Measurements from ENCODE around the gene NFE2L3.

DNA sequence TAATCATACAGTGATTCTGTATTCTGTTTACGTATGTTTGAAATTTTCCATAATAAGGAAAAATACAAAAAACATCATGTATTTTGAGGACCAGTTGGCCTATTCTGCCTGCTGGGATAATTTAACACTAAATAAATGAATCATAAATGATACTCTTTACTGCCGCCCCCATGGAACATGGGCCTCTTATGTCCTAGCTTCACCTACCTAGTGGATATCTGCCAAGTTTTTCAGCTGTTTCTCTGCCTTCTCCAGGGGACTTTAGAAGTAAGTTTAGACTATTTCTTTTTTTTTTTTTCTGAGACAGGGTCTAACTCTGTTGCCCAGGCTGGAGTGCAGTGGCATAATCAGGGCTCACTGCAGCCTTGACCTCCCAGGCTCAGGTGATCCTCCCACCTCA lies 10.4 kb downstream of the NFE2L3 start:
- TF ChIP-seq HNF4A (conservative IDR thresholded peaks at IDR 0.05) (no peak), SP1 (IDR thresholded peaks at IDR 0.05) (no peak), RAD21 (IDR thresholded peaks at IDR 0.05) (no peak), CTCF (IDR thresholded peaks at IDR 0.05; ENCODE audit: low read depth, low read length, missing input control) (no peak), TAF1 (conservative IDR thresholded peaks at IDR 0.05) (no peak), JUND (IDR thresholded peaks at IDR 0.05) (no peak), MAX (IDR thresholded peaks at IDR 0.05) (no peak), FOXA1 (IDR thresholded peaks at IDR 0.05) (no peak), RXRA (IDR thresholded peaks at IDR 0.05) (no peak)
- TF ChIP-seq, protein P1, sequence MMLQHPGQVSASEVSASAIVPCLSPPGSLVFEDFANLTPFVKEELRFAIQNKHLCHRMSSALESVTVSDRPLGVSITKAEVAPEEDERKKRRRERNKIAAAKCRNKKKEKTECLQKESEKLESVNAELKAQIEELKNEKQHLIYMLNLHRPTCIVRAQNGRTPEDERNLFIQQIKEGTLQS (IDR thresholded peaks at IDR 0.05) = no peak
- TF ChIP-seq, protein P2, sequence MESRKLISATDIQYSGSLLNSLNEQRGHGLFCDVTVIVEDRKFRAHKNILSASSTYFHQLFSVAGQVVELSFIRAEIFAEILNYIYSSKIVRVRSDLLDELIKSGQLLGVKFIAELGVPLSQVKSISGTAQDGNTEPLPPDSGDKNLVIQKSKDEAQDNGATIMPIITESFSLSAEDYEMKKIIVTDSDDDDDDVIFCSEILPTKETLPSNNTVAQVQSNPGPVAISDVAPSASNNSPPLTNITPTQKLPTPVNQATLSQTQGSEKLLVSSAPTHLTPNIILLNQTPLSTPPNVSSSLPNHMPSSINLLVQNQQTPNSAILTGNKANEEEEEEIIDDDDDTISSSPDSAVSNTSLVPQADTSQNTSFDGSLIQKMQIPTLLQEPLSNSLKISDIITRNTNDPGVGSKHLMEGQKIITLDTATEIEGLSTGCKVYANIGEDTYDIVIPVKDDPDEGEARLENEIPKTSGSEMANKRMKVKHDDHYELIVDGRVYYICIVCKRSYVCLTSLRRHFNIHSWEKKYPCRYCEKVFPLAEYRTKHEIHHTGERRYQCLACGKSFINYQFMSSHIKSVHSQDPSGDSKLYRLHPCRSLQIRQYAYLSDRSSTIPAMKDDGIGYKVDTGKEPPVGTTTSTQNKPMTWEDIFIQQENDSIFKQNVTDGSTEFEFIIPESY (IDR thresholded peaks at IDR 0.05) = no peak
- TF ChIP-seq, protein P3, sequence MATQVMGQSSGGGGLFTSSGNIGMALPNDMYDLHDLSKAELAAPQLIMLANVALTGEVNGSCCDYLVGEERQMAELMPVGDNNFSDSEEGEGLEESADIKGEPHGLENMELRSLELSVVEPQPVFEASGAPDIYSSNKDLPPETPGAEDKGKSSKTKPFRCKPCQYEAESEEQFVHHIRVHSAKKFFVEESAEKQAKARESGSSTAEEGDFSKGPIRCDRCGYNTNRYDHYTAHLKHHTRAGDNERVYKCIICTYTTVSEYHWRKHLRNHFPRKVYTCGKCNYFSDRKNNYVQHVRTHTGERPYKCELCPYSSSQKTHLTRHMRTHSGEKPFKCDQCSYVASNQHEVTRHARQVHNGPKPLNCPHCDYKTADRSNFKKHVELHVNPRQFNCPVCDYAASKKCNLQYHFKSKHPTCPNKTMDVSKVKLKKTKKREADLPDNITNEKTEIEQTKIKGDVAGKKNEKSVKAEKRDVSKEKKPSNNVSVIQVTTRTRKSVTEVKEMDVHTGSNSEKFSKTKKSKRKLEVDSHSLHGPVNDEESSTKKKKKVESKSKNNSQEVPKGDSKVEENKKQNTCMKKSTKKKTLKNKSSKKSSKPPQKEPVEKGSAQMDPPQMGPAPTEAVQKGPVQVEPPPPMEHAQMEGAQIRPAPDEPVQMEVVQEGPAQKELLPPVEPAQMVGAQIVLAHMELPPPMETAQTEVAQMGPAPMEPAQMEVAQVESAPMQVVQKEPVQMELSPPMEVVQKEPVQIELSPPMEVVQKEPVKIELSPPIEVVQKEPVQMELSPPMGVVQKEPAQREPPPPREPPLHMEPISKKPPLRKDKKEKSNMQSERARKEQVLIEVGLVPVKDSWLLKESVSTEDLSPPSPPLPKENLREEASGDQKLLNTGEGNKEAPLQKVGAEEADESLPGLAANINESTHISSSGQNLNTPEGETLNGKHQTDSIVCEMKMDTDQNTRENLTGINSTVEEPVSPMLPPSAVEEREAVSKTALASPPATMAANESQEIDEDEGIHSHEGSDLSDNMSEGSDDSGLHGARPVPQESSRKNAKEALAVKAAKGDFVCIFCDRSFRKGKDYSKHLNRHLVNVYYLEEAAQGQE (IDR thresholded peaks at IDR 0.05) = no peak
